ENCODE results near the gene SNAPC1. TPM values are rescaled to one million over a fixed set of nuclear protein-coding genes. Genes with fewer than 3 reads are reported as not detected.
A peak's percentile ranks its signal among the peaks of the same experiment; 100 is the strongest.
"Not testable (repeated sequence)": the region's sequence is repeated elsewhere in the genome, so short reads cannot be mapped to it uniquely, and the experiment has no call there.

Gene SNAPC1
- total RNA-seq, 8 experiments from 2014 or later = 7.8 to 15.6 (median 11.5) TPM

DNA sequence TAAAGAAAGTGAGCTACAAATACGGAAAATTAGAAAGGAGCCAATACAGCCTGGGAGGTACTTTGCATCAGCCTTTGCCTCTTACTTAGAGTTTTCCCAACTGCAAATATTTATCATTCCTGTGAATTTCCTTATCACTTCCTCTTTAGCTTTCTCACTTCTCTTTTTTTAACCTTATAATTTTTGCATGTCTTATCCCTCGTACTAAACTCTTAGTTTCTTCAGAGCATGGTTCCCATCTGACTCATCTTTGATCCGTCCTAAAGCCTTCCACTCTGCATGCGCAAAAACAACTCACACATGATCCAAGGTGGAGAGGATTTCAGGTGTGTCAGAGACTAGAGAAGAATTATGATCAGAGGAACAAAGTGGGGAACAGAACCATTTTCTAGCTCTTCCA lies 9.6 kb upstream of the SNAPC1 start:
- Histone ChIP-seq H3K4me1 (replicated peaks in 1 of 2) (peaks cover 4 to 17% of the 10 kb centered on the region in 2 donors), H3K4me3 (no peak overlapping the region), H3K27ac (no peak overlapping the region)
- WGBS, 10 experiments = 50 to 95% (median 78%) methylated on average over 2 to 4 of the region's 4 CpGs; no CpG with 5 or more reads in 1 of the 10 experiments
- in situ Hi-C loops (cut with MboI; ENCODE audit: low pct_unique_long_range_greater_than_20kb in 2 of 9, low sequenced_read_pairs in 9 of 9, unreplicated experiment in 9 of 9) = no loop called here
- ATAC-seq (replicated peaks in 6 of 8) = no peak

DNA sequence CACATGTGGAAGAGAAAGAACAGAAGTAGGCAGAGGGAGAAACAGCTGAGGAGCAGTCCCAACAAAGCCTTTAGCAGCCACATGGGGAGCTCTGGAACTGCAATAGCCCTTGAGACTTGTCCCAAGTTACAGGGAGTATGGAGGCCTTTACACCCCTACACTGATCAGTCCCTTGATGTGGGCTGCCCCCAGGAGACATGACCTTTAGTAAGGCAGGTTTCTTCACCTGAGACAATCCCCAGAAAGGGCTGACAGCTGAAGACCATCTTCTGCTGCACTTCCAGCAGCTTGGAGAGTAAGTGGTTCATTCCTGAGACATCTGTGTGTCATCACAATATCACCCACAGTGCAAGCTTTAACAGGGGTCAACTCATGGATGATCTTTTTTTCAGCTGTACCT lies 8.6 kb upstream of the SNAPC1 start:
- Histone ChIP-seq H3K4me1 (replicated peaks in 1 of 2) (peaks cover 4 to 17% of the 10 kb centered on the region in 2 donors), H3K27ac (no peak overlapping the region), H3K4me3 (no peak overlapping the region)
- in situ Hi-C loops (cut with MboI; ENCODE audit: low pct_unique_long_range_greater_than_20kb in 2 of 9, low sequenced_read_pairs in 9 of 9, unreplicated experiment in 9 of 9) = no loop called here
- no peak for ATAC-seq (replicated peaks in 6 of 8)

DNA sequence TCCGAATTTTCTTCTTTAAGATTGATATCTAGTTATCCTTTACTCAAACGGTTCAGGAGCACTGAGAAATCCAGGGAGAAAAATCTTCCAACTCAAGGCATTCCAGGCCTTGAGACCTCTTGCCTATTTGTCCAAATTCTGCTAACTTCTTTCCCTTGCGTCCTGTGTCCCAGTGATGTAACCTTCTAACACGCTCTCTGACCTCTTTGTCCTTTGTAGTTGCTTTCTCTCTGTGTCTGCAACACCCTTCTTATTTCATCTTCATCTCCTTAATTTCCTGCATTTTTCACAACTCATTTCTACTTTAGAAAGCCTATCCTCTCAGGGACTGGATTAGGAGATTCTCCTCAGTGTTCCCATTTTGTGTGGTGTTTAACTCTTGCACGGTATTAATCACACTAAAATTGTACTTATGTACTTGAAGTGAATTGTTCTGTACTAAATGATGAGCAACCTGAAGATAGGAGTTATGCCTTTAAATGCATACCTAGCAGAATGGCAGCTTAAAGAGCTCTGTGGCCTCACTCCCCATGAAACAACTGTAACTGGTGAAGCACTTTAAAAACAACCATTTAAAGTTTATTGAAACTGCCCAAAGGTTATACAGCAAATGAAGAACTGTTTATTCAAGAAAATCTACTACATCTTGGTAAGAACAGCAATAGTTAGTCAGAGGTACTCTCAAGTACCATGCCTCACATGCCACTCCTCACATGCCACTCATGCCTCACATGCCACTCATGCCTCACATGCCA lies 7.4 kb upstream of the SNAPC1 start:
- H3K27ac ChIP-seq = no peak overlapping the region
- in situ Hi-C loops (cut with MboI; ENCODE audit: low pct_unique_long_range_greater_than_20kb in 2 of 9, low sequenced_read_pairs in 9 of 9, unreplicated experiment in 9 of 9) = no loop called here
- 62 to 85% (median 72%) methylated on average over 3 to 5 of the region's 5 CpGs for WGBS, 10 experiments

DNA sequence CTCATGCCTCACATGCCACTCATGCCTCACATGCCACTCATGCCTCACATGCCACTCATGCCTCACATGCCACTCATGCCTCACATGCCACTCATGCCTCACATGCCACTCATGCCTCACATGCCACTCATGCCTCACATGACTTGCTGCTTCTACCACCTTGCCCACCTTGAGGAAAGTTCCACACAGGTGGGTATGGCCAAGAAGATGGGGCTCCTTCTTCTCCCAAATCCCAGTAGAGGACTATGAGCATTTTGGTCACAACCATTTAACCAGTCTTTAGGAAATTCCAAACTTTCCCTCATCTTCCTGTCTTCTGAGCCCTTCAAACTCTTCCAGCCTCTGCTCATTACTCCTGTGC lies 6.9 kb upstream of the SNAPC1 start:
- H3K27ac ChIP-seq; in situ Hi-C loops (cut with MboI; ENCODE audit: low pct_unique_long_range_greater_than_20kb in 2 of 9, low sequenced_read_pairs in 9 of 9, unreplicated experiment in 9 of 9); H3K4me3 ChIP-seq; ATAC-seq (replicated peaks in 6 of 8); H3K4me1 ChIP-seq (replicated peaks in 1 of 2): not testable (repeated sequence)

More for the DNA sequence above, 7.4 kb upstream of the SNAPC1 start:
- Histone ChIP-seq H3K4me3 (no peak overlapping the region), H3K4me1 (replicated peaks in 1 of 2) (peaks cover 4 to 9% of the 10 kb centered on the region in 2 donors)
- no peak for ATAC-seq (replicated peaks in 6 of 8)

DNA sequence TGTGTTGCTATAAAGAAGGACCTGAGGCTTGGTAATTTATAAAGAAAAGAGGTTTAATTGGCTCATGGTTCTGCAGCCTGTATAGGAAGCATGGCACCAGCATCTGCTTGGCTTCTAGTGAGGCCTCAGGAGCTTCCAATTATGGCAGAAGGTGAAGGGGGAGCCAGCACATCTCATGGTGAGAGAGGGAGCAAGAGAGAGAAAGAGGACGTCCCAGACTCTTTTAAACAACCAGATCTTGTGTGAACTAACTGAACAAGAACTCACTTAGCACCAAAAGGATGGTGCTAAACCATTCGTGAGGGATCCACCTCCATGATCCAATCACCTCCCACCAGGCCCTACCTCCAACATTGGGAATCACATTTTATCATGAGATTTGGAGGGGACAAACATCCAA lies 6.1 kb upstream of the SNAPC1 start:
- in situ Hi-C loops (cut with MboI; ENCODE audit: low pct_unique_long_range_greater_than_20kb in 2 of 9, low sequenced_read_pairs in 9 of 9, unreplicated experiment in 9 of 9) = no loop called here
- ATAC-seq (replicated peaks in 6 of 8) = no peak

DNA sequence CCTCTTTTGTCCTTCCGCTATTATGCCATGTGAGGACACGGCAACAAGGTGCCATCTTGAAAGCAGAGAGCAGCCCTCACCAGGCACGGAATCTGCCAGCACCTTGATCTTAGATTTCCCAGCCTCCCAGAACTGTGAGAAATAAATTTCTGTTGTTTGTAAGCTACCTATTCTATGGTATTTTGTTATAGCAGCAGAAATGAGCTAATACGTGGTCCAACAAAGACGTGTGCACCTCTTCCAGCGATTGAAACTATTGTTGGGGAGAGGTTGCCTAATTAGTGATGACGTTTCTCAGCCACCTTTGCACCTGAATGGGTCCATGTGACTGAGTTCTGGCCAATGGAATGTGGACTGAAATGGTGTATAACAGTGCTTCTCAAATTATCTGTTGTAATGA lies 2.3 kb upstream of the SNAPC1 start:
- Histone ChIP-seq H3K27ac (no peak overlapping the region), H3K4me3 (no peak overlapping the region), H3K4me1 (replicated peaks in 1 of 2) (peaks cover 4 to 10% of the 10 kb centered on the region in 2 donors)
- 66 to 93% (median 82%) methylated on average over 1 to 4 of the region's 7 CpGs; no CpG with 5 or more reads in 4 of the 10 experiments for WGBS, 10 experiments
- no peak for ATAC-seq (replicated peaks in 6 of 8)
- in situ Hi-C loops (cut with MboI; ENCODE audit: low pct_unique_long_range_greater_than_20kb in 2 of 9, low sequenced_read_pairs in 9 of 9, unreplicated experiment in 9 of 9) = no loop called here

More for the DNA sequence above, 6.1 kb upstream of the SNAPC1 start:
- whole genome bisulfite sequencing, 10 experiments = 29 to 100% (median 80%) methylated on average over 1 to 2 of the region's 2 CpGs; no CpG with 5 or more reads in 5 of the 10 experiments
- no peak overlapping the region for H3K4me3 ChIP-seq
- no peak overlapping the region for H3K27ac ChIP-seq
- H3K4me1 ChIP-seq (replicated peaks in 1 of 2) = no peaks in the 10 kb centered on the region

DNA sequence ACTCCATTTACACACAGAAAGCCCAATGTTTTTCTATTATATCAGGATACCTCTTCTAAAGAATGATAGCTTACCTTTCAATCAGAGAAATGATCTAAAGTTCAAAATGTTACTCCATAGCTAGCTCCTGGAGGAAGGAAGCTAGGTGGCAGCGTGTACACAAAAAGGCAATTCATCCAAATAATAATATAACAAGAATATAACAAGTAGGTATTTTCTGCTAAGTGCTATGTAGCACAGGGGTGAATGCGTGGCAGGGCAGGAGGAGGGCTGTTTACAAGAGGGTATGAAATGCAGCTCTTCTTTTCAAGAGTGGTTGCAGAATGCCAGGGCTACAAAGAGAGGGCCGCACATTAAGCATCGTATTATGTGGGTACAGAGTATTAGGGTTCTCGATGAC lies 663 bp upstream of the SNAPC1 start:
- H3K27ac ChIP-seq = peak overlapping the region; percentile 47 to 86
- peak in 6 of 8 experiments; percentile 0 to 6 (median 3) for ATAC-seq (replicated peaks in 6 of 8)
- 34 to 100% (median 48%) methylated on average over 1 to 5 of the region's 5 CpGs for WGBS, 10 experiments
- in situ Hi-C loops (cut with MboI; ENCODE audit: low pct_unique_long_range_greater_than_20kb in 2 of 9, low sequenced_read_pairs in 9 of 9, unreplicated experiment in 9 of 9) = no loop called here
- peaks cover 17 to 22% of the 10 kb centered on the region in 2 donors for H3K4me1 ChIP-seq (replicated peaks in 1 of 2)
- peak overlapping the region; percentile 52 to 73 (median 69) for H3K4me3 ChIP-seq

DNA sequence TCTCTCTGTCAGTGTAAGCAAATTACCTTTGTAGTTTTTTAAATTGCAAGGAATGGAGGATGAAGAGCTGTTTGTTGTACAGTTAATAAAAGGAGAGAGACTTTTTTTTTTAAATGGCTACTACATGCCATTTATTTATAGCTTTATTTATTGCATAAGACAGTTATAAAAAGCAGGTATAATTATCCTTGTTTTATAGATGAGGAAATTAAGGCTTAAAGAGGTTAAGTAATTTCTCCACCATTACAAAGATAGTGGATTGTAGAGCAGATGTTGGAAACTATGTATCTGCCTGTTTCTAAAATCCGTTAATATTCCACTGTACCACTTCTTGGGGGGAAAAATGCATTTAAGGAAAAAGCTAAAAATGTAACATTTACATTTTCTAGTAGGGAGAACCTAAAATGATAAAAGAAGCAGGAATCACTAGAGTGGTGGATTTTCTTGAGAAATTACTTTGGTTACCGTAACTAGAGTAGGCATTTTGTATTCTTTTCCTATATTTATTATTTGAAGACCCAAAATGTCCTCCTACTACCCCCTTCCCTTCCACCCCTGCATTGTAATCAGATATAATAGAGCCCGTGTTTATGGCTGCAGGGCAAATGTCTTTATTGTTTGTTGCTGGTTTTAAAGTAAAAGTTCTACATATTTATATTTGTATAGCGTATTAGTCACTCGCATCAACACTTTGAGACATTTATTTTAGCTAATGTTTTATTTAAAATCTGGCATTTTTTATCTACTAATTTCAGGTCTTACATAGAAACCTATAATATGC lies 2.3 kb downstream of the SNAPC1 start:
- H3K4me1 ChIP-seq (replicated peaks in 1 of 2) = peaks cover 18 to 22% of the 10 kb centered on the region in 2 donors
- ATAC-seq (replicated peaks in 6 of 8) = no peak
- in situ Hi-C loops (cut with MboI; ENCODE audit: low pct_unique_long_range_greater_than_20kb in 2 of 9, low sequenced_read_pairs in 9 of 9, unreplicated experiment in 9 of 9) = no loop called here
- 25 to 93% (median 52%) methylated on average over 2 to 5 of the region's 5 CpGs for WGBS, 10 experiments
- H3K4me3 ChIP-seq = peak overlapping the region; percentile 2 to 73 (median 68)
- no peak overlapping the region for H3K27ac ChIP-seq

DNA sequence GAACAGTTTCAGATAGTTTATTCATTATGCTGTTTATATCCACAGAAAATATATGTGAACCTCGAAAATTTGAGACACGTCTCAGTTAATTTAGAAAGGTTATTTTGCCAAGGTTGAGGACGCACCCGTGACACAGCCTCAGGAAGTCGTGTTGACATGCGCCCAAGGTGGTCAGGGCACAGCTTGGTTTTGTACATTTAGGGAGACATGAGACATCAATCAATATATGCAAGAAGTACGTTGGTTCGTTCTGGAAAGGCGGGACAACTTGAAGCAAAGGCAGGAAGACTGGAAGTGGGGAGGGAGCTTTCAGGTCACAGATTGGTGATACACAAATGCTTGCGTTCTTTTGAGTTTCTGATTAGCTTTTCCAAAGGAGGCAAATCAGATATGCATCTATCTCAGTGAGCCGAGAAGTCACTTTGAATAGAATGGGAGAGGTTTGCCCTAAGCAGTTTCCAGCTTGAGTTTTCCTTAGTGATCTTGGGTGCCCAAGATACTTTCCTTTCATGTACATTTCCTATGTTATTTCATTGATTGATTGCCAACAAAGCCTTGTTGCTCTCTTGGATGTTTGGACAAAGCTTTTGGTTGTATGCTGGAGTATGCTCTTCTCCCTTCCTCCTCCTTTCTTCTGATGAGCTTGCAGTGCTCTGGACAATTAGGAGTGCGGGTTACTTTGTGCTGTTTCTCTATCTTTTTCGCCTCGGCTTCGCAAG lies 3.2 kb downstream of the SNAPC1 start:
- WGBS, 10 experiments = 13 to 84% (median 43%) methylated on average over 1 to 15 of the region's 15 CpGs

DNA sequence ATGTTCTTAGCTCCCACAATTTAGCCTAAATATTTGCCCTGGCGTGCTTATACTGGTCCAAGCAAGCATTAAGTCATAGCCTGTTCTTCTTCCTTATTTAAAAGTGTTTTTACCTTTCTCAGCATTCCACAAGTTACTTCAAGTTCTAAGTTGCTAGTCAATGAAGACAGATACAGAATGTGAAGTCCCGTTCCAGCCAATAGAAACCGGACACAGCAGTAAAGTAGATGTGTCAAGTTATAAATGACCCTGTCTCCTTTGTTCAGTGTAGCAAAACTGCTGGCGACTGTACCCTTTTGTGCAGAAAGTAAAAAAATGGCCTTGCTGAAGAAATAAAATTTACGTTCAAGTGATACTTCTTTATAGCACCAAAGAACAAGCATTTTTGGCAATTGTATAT lies 3.9 kb downstream of the SNAPC1 start:
- in situ Hi-C loops (cut with MboI; ENCODE audit: low pct_unique_long_range_greater_than_20kb in 2 of 9, low sequenced_read_pairs in 9 of 9, unreplicated experiment in 9 of 9) = no loop called here
- H3K4me1 ChIP-seq (replicated peaks in 1 of 2) = peaks cover 18 to 22% of the 10 kb centered on the region in 2 donors
- 32 to 100% (median 84%) methylated on average over 1 to 5 of the region's 5 CpGs; no CpG with 5 or more reads in 3 of the 10 experiments for WGBS, 10 experiments
- no peak overlapping the region for H3K27ac ChIP-seq
- peak overlapping the region in 2 of 5 donors; percentile 68 to 73 for H3K4me3 ChIP-seq
- no peak for ATAC-seq (replicated peaks in 6 of 8)

More for the DNA sequence above, 3.2 kb downstream of the SNAPC1 start:
- ATAC-seq (replicated peaks in 6 of 8) = no peak
- peak overlapping the region; percentile 10 to 73 (median 68) for H3K4me3 ChIP-seq
- in situ Hi-C loops (cut with MboI; ENCODE audit: low pct_unique_long_range_greater_than_20kb in 2 of 9, low sequenced_read_pairs in 9 of 9, unreplicated experiment in 9 of 9) = no loop called here
- H3K27ac ChIP-seq = no peak overlapping the region
- H3K4me1 ChIP-seq (replicated peaks in 1 of 2) = peaks cover 18 to 22% of the 10 kb centered on the region in 2 donors

DNA sequence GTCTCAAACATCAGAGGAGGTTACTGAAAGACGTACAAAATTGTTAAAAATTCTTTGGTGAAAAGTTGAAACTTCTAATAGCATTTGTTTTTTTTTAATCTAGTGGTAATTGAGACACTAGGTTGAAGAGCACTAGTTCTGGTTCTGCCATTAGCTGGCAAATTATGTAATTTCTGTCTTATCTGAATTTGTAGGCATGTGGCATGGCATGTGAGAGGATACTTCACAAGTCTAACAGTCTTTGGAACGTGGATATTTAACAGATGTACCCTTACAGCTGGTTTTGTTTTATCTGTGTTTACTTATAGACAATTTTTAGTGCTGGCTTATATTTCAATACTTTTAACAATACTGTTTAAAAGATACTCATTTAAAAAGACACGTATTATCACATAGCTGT lies 6.0 kb downstream of the SNAPC1 start:
- in situ Hi-C loops (cut with MboI; ENCODE audit: low pct_unique_long_range_greater_than_20kb in 2 of 9, low sequenced_read_pairs in 9 of 9, unreplicated experiment in 9 of 9) = no loop called here
- Histone ChIP-seq H3K4me1 (replicated peaks in 1 of 2) (peaks cover 15 to 22% of the 10 kb centered on the region in 2 donors), H3K27ac (no peak overlapping the region), H3K4me3 (no peak overlapping the region)
- WGBS, 10 experiments = 44 to 100% (median 98%) methylated on average over 1 to 3 of the region's 3 CpGs
- ATAC-seq (replicated peaks in 6 of 8) = no peak

DNA sequence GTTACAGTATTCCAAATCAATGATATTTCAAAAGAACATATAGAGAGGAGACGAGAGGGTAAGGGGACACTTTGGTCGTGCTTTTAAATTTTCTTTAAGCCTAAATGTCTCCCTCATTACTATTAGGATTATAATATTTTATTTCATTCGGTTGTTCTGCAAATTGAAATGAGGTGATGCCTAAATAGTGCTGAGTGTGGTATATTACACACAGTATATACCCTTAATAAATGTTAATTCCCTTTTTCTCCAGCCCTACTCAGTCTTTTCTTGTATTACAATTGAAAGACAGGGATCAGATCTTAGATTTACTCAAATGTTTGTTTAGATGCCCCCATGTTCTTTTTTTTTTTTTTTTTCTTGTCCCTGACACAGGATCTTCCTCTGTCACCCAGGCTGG lies 7.7 kb downstream of the SNAPC1 start:
- ATAC-seq (replicated peaks in 6 of 8) = no peak
- WGBS, 10 experiments = 57 to 100% (median 95%) methylated on average over 1 to 3 of the region's 3 CpGs
- no peak overlapping the region for H3K27ac ChIP-seq
- no peak overlapping the region for H3K4me3 ChIP-seq
- in situ Hi-C loops (cut with MboI; ENCODE audit: low pct_unique_long_range_greater_than_20kb in 2 of 9, low sequenced_read_pairs in 9 of 9, unreplicated experiment in 9 of 9) = no loop called here
- H3K4me1 ChIP-seq (replicated peaks in 1 of 2) = peaks cover 11 to 15% of the 10 kb centered on the region in 2 donors

DNA sequence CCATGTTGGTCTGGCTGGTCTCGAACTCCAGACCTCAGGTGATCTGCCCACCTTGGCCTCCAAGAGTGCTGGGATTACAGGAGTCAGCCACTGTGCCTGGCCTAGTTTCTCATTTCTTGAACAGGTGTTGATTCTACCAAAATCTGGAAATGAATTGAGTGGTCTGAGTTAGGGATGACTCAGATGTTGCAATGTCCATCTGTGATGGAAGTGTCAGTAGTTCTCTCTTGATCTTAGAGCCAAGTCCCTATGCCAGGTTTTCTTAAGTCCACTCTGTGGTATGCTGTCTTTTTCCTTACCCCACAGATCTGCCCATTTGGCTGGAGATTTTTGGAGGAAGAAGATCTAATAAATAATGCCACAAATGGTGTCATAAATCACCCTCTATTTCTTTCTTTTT lies 12.6 kb downstream of the SNAPC1 start:
- Histone ChIP-seq H3K4me3 (no peak overlapping the region), H3K27ac (no peak overlapping the region), H3K4me1 (replicated peaks in 1 of 2) (no peaks in the 10 kb centered on the region)
- no peak for ATAC-seq (replicated peaks in 6 of 8)
- in situ Hi-C loops (cut with MboI; ENCODE audit: low pct_unique_long_range_greater_than_20kb in 2 of 9, low sequenced_read_pairs in 9 of 9, unreplicated experiment in 9 of 9) = no loop called here
- 100% methylated on average over 1 of the region's 1 CpG; no CpG with 5 or more reads in 7 of the 10 experiments for WGBS, 10 experiments

Data from motor neuron (in vitro differentiated cells).